B cell (primary cell): ENCODE data around the gene VWCE. TPM values are rescaled to one million over a fixed set of nuclear protein-coding genes. Genes with fewer than 3 reads are reported as not detected.

Source experiments
- ATAC-seq: fragments of 200-7000 bp; cut with Tn5 transposase; one replicate; pipeline ENCODE4 v1.10.0; 2021; ENCODE audit warnings: low read depth, mild to moderate bottlenecking, moderate number of reproducible peaks, moderate library complexity
- CTCF ChIA-PET: fragments of 350-600 bp; sonication (Branson Sonifier 250); formaldehyde crosslinking; loops from one replicate; lab custom pipeline; 2021; ENCODE audit warnings: antibody characterized with exemption, inconsistent platforms; lab: Charles Lee
- POLR2A ChIA-PET: fragments of 350-600 bp; sonication (Branson Sonifier 250); formaldehyde crosslinking; loops from one replicate; lab custom pipeline; 2021; ENCODE audit warnings: antibody characterized with exemption; lab: Charles Lee
- DNase-seq: peaks from one replicate; pipeline ENCODE4 v3.0.0; 2013
- H2AFZ ChIP-seq: 2 replicates; pipeline ENCODE4 v1.6.1; 2012; ENCODE audit warnings: mild to moderate bottlenecking, low read depth, low read length; ENCODE audit not compliant: insufficient read depth, poor library complexity, severe bottlenecking
- H3K27ac ChIP-seq, 2 donors: 1 replicate in 1 of 2; 2 replicates in 1 of 2; pipeline ENCODE4 v1.5.1; 2012 to 2013; ENCODE audit warnings: low read length in 2 of 2, mild to moderate bottlenecking in 2 of 2, moderate library complexity in 1 of 2
- H3K27me3 ChIP-seq, 4 experiments: fragments of 200-600 bp in 1 of 4; sonication (generic) in 1 of 4; replicated peaks in 1 of 4; 1 replicate in 2 of 4; 2 replicates in 2 of 4; pipeline versions ENCODE4 v1.6.1 to v1.7.0; 2013 to 2016; ENCODE audit warnings: low read length in 3 of 4, mild to moderate bottlenecking in 2 of 4, mixed read lengths in 1 of 4, moderate library complexity in 1 of 4; ENCODE audit not compliant: insufficient read depth in 4 of 4, control insufficient read depth in 3 of 4; ENCODE audit errors: control extremely low read depth in 1 of 4
- H3K36me3 ChIP-seq, 2 experiments: replicated peaks in 1 of 2; 1 replicate in 1 of 2; 2 replicates in 1 of 2; pipeline versions ENCODE4 v1.6.1 to v1.7.1; 2013; ENCODE audit warnings: low read length in 1 of 2; ENCODE audit not compliant: insufficient read depth in 2 of 2, control insufficient read depth in 1 of 2; ENCODE audit errors: control extremely low read depth in 1 of 2, extremely low read depth in 1 of 2
- H3K4me1 ChIP-seq, 2 donors: fragments of 200-600 bp in 1 of 2; sonication (generic) in 1 of 2; 1 replicate in 1 of 2; 2 replicates in 1 of 2; pipeline versions ENCODE4 v1.5.1 to v1.6.1; 2013 to 2017; ENCODE audit warnings: low read length in 2 of 2; ENCODE audit not compliant: control insufficient read depth in 2 of 2, insufficient read depth in 2 of 2
- H3K4me2 ChIP-seq: replicated peaks from 2 replicates; pipeline ENCODE3; 2012; ENCODE audit warnings: mild to moderate bottlenecking, low read depth, low read length; ENCODE audit not compliant: poor library complexity, severe bottlenecking
- H3K4me3 ChIP-seq, 5 experiments: fragments of 200-600 bp in 1 of 5; sonication (generic) in 1 of 5; 1 replicate in 3 of 5; 2 replicates in 2 of 5; pipeline versions ENCODE4 v1.5.1 to v1.7.0; 2011 to 2016; ENCODE audit warnings: low read length in 4 of 5, mild to moderate bottlenecking in 4 of 5, low read depth in 2 of 5, control low read depth in 1 of 5, moderate library complexity in 1 of 5; ENCODE audit not compliant: insufficient read depth in 1 of 5; ENCODE audit errors: control extremely low read depth in 1 of 5, extremely low read depth in 1 of 5
- H3K79me2 ChIP-seq: fragments of 200-600 bp; sonication (generic); one replicate; pipeline ENCODE4 v1.6.0; 2016; ENCODE audit warnings: low read length; ENCODE audit not compliant: control insufficient read depth, insufficient read depth
- H3K9ac ChIP-seq: fragments of 200-600 bp; sonication (generic); 2 replicates; pipeline ENCODE4 v1.6.1; 2017; ENCODE audit warnings: mild to moderate bottlenecking, low read length, moderate library complexity
- H3K9me3 ChIP-seq, 3 donors: one replicate each; pipeline versions ENCODE4 v1.6.1 to v1.7.1; 2013; ENCODE audit warnings: low read length in 2 of 3; ENCODE audit not compliant: control insufficient read depth in 2 of 3, insufficient read depth in 1 of 3; ENCODE audit errors: control extremely low read depth in 1 of 3
- H4K20me1 ChIP-seq: 2 replicates; pipeline ENCODE4 v1.6.0; 2012; ENCODE audit warnings: mild to moderate bottlenecking, low read length; ENCODE audit not compliant: insufficient read depth, control insufficient read depth, poor library complexity, severe bottlenecking
- H3K27ac Mint-ChIP-seq: one replicate; pipeline ENCODE4 v1.8.0; 2021; ENCODE audit warnings: mixed read lengths
- H3K27me3 Mint-ChIP-seq: one replicate; pipeline ENCODE4 v1.8.0; 2021; ENCODE audit warnings: mixed read lengths
- H3K4me1 Mint-ChIP-seq: one replicate; pipeline ENCODE4 v1.8.0; 2021; ENCODE audit warnings: mixed read lengths
- H3K4me3 Mint-ChIP-seq: one replicate; pipeline ENCODE4 v1.8.0; 2021; ENCODE audit warnings: mixed read lengths
- H3K9me3 Mint-ChIP-seq: one replicate; pipeline ENCODE4 v1.8.0; 2022; ENCODE audit warnings: mixed read lengths; ENCODE audit not compliant: insufficient read depth
- CTCF ChIP-seq: fragments of 200-600 bp; IDR thresholded peaks from one replicate; pipeline ENCODE4 v1.8.0; 2022; ENCODE audit warnings: antibody characterized with exemption, mild to moderate bottlenecking
- EZH2 ChIP-seq: IDR thresholded peaks from 2 replicates; pipeline ENCODE4 v1.6.1; 2012; ENCODE audit warnings: borderline replicate concordance, low read depth, mild to moderate bottlenecking, moderate library complexity, low read length; ENCODE audit not compliant: insufficient read depth, poor library complexity, severe bottlenecking
- WGBS: methylation state at CpG from one replicate; pipeline ENCODE4 v1.1.5; 2013; ENCODE audit warnings: missing lambda C conversion rate; ENCODE audit not compliant: insufficient coverage; 5-methylcytosine and 5-hydroxymethylcytosine counted together
- intact Hi-C: fragments of 100-400 bp; cut with micrococcal nuclease; formaldehyde crosslinking; loops from one replicate; pipeline ENCODE4 v1.10.0; 2022
- polyA plus RNA-seq: library from polyadenylated mRNA; depleted of rRNA; stranded (reverse); fragments of >200 nt; gene quantifications from 2 replicates; pipeline ENCODE4 v1.2.3, GENCODE V29; 2012
- total RNA-seq, 2 donors: library from RNA; stranded (reverse); fragments of 120-200 nt in 1 of 2; gene quantifications; 1 replicate in 1 of 2; 2 replicates in 1 of 2; pipeline versions ENCODE4 v1.2.3 to v1.2.4, GENCODE V29; 2013 to 2022

Gene VWCE
- total and polyA plus RNA-seq, 2 donors (not counting 1 experiment from before 2014, with no cell fraction given), result 0.37 to 0.39 TPM

- Mint-ChIP-seq H3K27ac (no peak overlapping the region), H3K27me3 (no peaks in the 10 kb centered on the region), H3K4me1 (no peaks in the 10 kb centered on the region), H3K4me3 (no peak overlapping the region), H3K9me3 (no peaks in the 10 kb centered on the region)
- CTCF ChIA-PET, result no interaction called here
- H3K79me2 ChIP-seq, result no peaks in the 10 kb centered on the region
- no peak overlapping the region for H2AFZ ChIP-seq
- H3K36me3 ChIP-seq, result no peaks in the 10 kb centered on the region
- no peaks in the 10 kb centered on the region for H3K4me1 ChIP-seq
- DNase-seq (no peak), ATAC-seq (no peak)
- intact Hi-C loops, result no loop called here
- no peak overlapping the region for H3K4me3 ChIP-seq
- 98% methylated on average over 4 of the region's 6 CpGs for WGBS
- H3K4me2 ChIP-seq, result no peak overlapping the region
- TF ChIP-seq CTCF, result no peak
- TF ChIP-seq EZH2, result no peak
- no peak overlapping the region for H3K9ac ChIP-seq
- no peaks in the 10 kb centered on the region for H3K9me3 ChIP-seq
- POLR2A ChIA-PET, result no interaction called here
- H4K20me1 ChIP-seq, result no peaks in the 10 kb centered on the region
- H3K27ac ChIP-seq, result no peak overlapping the region
- H3K27me3 ChIP-seq, result no peaks in the 10 kb centered on the region
Measured at GRCh38 chr11:61267437-61267841, 27.7 kb downstream of the VWCE start.

- Histone ChIP-seq H3K9ac (no peak overlapping the region), H3K9me3 (no peaks in the 10 kb centered on the region), H3K79me2 (no peaks in the 10 kb centered on the region), H4K20me1 (no peaks in the 10 kb centered on the region), H3K27ac (no peak overlapping the region), H3K36me3 (no peaks in the 10 kb centered on the region), H3K27me3 (no peaks in the 10 kb centered on the region), H3K4me1 (no peaks in the 10 kb centered on the region), H3K4me2 (no peak overlapping the region), H2AFZ (no peak overlapping the region), H3K4me3 (no peak overlapping the region)
- no peak overlapping the region for H3K27ac Mint-ChIP-seq
- no peak for ATAC-seq
- POLR2A ChIA-PET, result no interaction called here
- CTCF ChIA-PET, result no interaction called here
- no peaks in the 10 kb centered on the region for H3K4me1 Mint-ChIP-seq
- intact Hi-C loops, result no loop called here
- no peak overlapping the region for H3K4me3 Mint-ChIP-seq
- 94% methylated on average over 3 of the region's 4 CpGs for WGBS
- H3K27me3 Mint-ChIP-seq, result no peaks in the 10 kb centered on the region
- no peaks in the 10 kb centered on the region for H3K9me3 Mint-ChIP-seq
- no peak for TF ChIP-seq EZH2
- no peak for TF ChIP-seq CTCF
- no peak for DNase-seq
Measured at GRCh38 chr11:61266602-61267001, 28.5 kb downstream of the VWCE start.
